ACC112 (cell line): ENCODE results near the gene SAMD5.
"Not testable (repeated sequence)": the region's sequence is repeated elsewhere in the genome, so short reads cannot be mapped to it uniquely, and the experiment has no call there.

Source experiments
- H2AFZ ChIP-seq: fragments of 200-600 bp; sonication (generic); one replicate; pipeline ENCODE4 v1.6.0; 2017; ENCODE audit warnings: antibody characterized with exemption, low read length; ENCODE audit not compliant: unreplicated experiment
- H3K27ac ChIP-seq: fragments of 200-600 bp; sonication (generic); 2 replicates; pipeline ENCODE4 v1.5.1; 2014; ENCODE audit warnings: low read depth, mild to moderate bottlenecking, antibody characterized with exemption, low read length, moderate library complexity
- H3K27me3 ChIP-seq: fragments of 200-600 bp; sonication (generic); 2 replicates; pipeline ENCODE4 v1.6.1; 2014; ENCODE audit warnings: mild to moderate bottlenecking, antibody characterized with exemption, low read length, moderate library complexity, mixed read lengths; ENCODE audit not compliant: insufficient read depth
- H3K36me3 ChIP-seq: fragments of 200-600 bp; sonication (generic); 2 replicates; pipeline ENCODE4 v1.6.1; 2016; ENCODE audit warnings: mild to moderate bottlenecking, antibody characterized with exemption, low read length, moderate library complexity, mixed read lengths; ENCODE audit not compliant: insufficient read depth
- H3K4me1 ChIP-seq: fragments of 200-600 bp; sonication (generic); one replicate; pipeline ENCODE4 v1.6.1; 2016; ENCODE audit warnings: low read length, mixed read lengths; ENCODE audit not compliant: insufficient read depth, unreplicated experiment, control insufficient read depth
- H3K4me3 ChIP-seq: fragments of 200-600 bp; sonication (generic); 2 replicates; pipeline ENCODE4 v1.5.1; 2014; ENCODE audit warnings: mild to moderate bottlenecking, low read depth, low read length
- H3K79me2 ChIP-seq: fragments of 200-600 bp; sonication (generic); one replicate; pipeline ENCODE4 v1.6.0; 2016; ENCODE audit warnings: low read length; ENCODE audit not compliant: control insufficient read depth, unreplicated experiment, insufficient read depth

Gene SAMD5

GRCh38 chr6:147528511-147529145, 20.1 kb downstream of the SAMD5 start:
- Histone ChIP-seq H3K27me3 (no peaks in the 10 kb centered on the region), H3K4me1 (no peaks in the 10 kb centered on the region), H2AFZ (no peak overlapping the region), H3K36me3 (no peaks in the 10 kb centered on the region), H3K79me2 (no peaks in the 10 kb centered on the region), H3K4me3 (no peak overlapping the region), H3K27ac (no peak overlapping the region)

- no peaks in the 10 kb centered on the region for H3K27me3 ChIP-seq
- H3K4me1 ChIP-seq = no peaks in the 10 kb centered on the region
- no peaks in the 10 kb centered on the region for H3K36me3 ChIP-seq
- no peak overlapping the region for H3K4me3 ChIP-seq
- H3K79me2 ChIP-seq = no peaks in the 10 kb centered on the region
- H2AFZ ChIP-seq = no peak overlapping the region
- H3K27ac ChIP-seq = no peak overlapping the region
These were observed 21.9 kb downstream of the SAMD5 start for GRCh38 chr6:147530132-147531060.

DNA sequence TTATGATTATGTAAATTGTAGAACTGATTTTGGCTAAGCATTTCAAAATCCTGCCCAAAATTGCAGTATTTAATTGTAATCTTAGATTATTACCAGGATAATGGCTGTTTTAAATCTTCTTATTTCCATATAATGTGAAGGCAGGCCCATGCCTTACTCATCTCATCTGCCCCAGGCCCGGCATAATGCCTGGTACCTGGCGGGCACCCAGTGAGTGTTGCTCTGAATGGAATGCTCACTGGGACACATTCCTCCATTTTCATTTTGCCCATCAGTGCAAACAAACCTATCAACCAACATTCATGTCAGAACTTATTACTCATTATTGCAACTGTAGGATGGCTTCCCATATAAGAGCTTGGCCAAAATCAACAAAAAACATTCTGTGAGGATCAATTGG, 22.8 kb downstream of the SAMD5 start:
- no peak overlapping the region for H3K27ac ChIP-seq
- no peaks in the 10 kb centered on the region for H3K36me3 ChIP-seq
- H3K4me1 ChIP-seq = no peaks in the 10 kb centered on the region
- H3K27me3 ChIP-seq = no peaks in the 10 kb centered on the region
- no peaks in the 10 kb centered on the region for H3K79me2 ChIP-seq
- H2AFZ ChIP-seq = no peak overlapping the region
- H3K4me3 ChIP-seq = no peak overlapping the region

- no peak overlapping the region for H2AFZ ChIP-seq
- H3K36me3 ChIP-seq = no peaks in the 10 kb centered on the region
- no peak overlapping the region for H3K27ac ChIP-seq
- no peaks in the 10 kb centered on the region for H3K79me2 ChIP-seq
- H3K27me3 ChIP-seq = no peaks in the 10 kb centered on the region
- H3K4me1 ChIP-seq = no peaks in the 10 kb centered on the region
- no peak overlapping the region for H3K4me3 ChIP-seq
These were observed 25.8 kb downstream of the SAMD5 start for GRCh38 chr6:147534116-147534860.

- Histone ChIP-seq H3K4me3 (no peak overlapping the region), H3K4me1 (no peaks in the 10 kb centered on the region), H3K27ac (no peak overlapping the region), H2AFZ (no peak overlapping the region), H3K79me2 (no peaks in the 10 kb centered on the region), H3K27me3 (no peaks in the 10 kb centered on the region), H3K36me3 (no peaks in the 10 kb centered on the region)
These were observed 30.3 kb downstream of the SAMD5 start for GRCh38 chr6:147538821-147539220.

DNA sequence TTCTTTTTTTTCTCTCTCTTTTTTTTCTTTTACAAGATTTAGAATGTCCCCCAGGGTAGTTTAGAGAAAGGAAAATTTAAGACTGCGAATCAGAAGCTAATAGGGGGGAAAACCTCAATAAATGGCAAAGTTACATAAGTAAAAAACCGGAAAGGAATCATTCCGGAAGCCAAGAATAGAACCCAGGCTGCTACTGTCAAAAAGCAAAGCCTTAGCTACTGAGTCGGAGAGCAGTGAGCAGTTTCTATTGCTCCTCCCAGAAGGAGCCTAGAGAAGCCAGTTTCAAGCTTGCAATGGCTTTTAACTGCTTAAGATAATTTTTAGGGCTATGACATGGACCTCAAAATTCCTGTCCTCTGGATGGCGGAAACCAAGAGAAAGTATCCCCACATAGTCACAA, 31.6 kb downstream of the SAMD5 start:
- H3K79me2 ChIP-seq = no peaks in the 10 kb centered on the region
- H3K4me1 ChIP-seq = no peaks in the 10 kb centered on the region
- H2AFZ ChIP-seq = no peak overlapping the region
- H3K27me3 ChIP-seq = no peaks in the 10 kb centered on the region
- H3K4me3 ChIP-seq = no peak overlapping the region
- H3K36me3 ChIP-seq = no peaks in the 10 kb centered on the region
- H3K27ac ChIP-seq = no peak overlapping the region

GRCh38 chr6:147542436-147542835, 33.9 kb downstream of the SAMD5 start:
- not testable (repeated sequence) for H3K79me2 ChIP-seq, H3K27ac ChIP-seq, H2AFZ ChIP-seq, H3K36me3 ChIP-seq, H3K4me3 ChIP-seq, H3K4me1 ChIP-seq, H3K27me3 ChIP-seq

GRCh38 chr6:147544420-147544819, 35.9 kb downstream of the SAMD5 start:
- Histone ChIP-seq H3K79me2 (no peaks in the 10 kb centered on the region), H2AFZ (no peak overlapping the region), H3K27ac (no peak overlapping the region), H3K4me3 (no peak overlapping the region), H3K36me3 (no peaks in the 10 kb centered on the region), H3K4me1 (no peaks in the 10 kb centered on the region), H3K27me3 (no peaks in the 10 kb centered on the region)

DNA sequence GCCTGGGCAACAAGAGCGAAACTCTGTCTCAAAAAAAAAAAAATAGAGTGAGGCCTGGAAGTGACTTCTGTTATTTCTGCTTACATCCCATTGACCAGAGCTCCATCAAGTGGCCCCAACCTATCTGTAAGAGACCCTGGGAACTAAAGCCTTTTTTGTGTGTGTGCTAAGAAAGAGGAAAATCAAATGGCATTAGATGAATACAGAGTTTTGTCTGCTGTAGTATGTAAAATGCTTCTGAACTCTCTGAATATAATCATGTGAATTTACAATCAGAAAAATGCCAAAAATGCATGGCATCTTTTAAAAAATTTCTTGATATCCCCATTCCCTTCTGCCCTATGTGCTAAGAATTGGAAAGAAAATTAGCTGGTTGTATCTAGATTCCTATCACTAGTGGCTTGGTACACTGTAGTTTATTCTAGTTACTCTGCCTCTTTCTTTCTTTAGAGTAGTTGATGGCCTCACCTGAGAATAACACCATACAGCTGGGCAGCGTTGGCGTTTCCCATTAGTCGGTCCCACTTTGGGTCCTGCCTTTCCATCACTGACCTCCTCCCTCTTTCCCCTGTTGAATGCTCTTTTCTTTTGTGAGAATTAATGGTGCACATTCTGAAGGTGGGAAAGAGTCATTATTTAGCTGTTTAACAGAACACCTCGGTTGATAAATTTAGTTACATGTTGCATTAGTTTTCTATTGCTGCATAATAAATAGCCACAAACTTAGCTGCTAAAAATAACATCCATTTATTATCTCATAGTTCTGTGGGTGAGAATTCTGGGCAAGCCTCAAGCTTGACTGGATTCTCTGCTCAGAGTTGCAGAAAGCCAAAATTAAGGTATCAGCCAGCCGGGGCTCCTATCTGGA, 38.2 kb downstream of the SAMD5 start:
- H2AFZ ChIP-seq = no peak overlapping the region
- no peaks in the 10 kb centered on the region for H3K27me3 ChIP-seq
- H3K27ac ChIP-seq = no peak overlapping the region
- no peaks in the 10 kb centered on the region for H3K4me1 ChIP-seq
- no peaks in the 10 kb centered on the region for H3K36me3 ChIP-seq
- no peaks in the 10 kb centered on the region for H3K79me2 ChIP-seq
- no peak overlapping the region for H3K4me3 ChIP-seq

DNA sequence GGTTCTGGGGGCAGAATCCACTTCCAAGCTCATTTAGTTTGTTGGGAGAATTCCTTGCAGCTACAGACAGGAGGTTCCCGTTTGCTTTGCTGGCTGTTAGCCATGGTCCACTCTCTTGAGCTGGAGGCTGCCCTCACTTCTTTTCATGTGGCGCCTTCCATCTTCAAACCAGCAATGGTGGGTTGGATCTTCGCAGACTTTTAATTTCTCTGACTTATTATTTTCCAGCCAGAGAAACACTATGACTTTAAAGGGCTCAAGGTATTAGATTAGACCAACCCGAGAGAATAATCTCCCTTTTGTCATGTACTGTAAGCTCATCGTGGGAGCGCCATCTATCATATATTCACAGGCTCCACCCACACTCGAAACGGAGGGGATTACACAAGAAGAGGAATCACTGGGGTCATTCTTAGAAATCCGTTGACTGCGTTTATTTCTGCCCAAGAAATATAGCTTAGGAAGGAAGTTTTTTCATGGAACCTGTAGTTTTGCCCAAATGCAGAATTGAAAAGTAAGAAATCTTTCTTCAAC, 38.9 kb downstream of the SAMD5 start:
- no peaks in the 10 kb centered on the region for H3K79me2 ChIP-seq
- no peak overlapping the region for H2AFZ ChIP-seq
- no peaks in the 10 kb centered on the region for H3K36me3 ChIP-seq
- H3K27ac ChIP-seq = no peak overlapping the region
- H3K27me3 ChIP-seq = no peaks in the 10 kb centered on the region
- no peak overlapping the region for H3K4me3 ChIP-seq
- no peaks in the 10 kb centered on the region for H3K4me1 ChIP-seq
